OCI-LY1 (cell line): Measurements from ENCODE around the gene USP49.

Experiments used
- H2AFZ ChIP-seq: fragments of 200-600 bp; sonication (generic), shearing (Covaris generic); 2 replicates; pipeline ENCODE4 v1.6.0; 2014; ENCODE audit warnings: antibody characterized with exemption, mild to moderate bottlenecking, low read length
- H3F3A ChIP-seq: fragments of 200-600 bp; sonication (generic), shearing (Covaris generic); 2 replicates; pipeline ENCODE4 v1.6.0; 2014; ENCODE audit warnings: mild to moderate bottlenecking, antibody characterized with exemption, low read length, moderate library complexity; ENCODE audit not compliant: insufficient read depth
- H3K27ac ChIP-seq: fragments of 200-600 bp; sonication (generic); 2 replicates; pipeline ENCODE4 v1.5.1; 2014; ENCODE audit warnings: low read length, mixed run types, mild to moderate bottlenecking, low read depth; ENCODE audit not compliant: poor library complexity, severe bottlenecking
- H3K27me3 ChIP-seq: fragments of 200-600 bp; sonication (generic); 2 replicates; pipeline ENCODE4 v1.6.0; 2014; ENCODE audit warnings: antibody characterized with exemption, mild to moderate bottlenecking, low read length, moderate library complexity; ENCODE audit not compliant: insufficient read depth
- H3K36me3 ChIP-seq: fragments of 200-600 bp; sonication (generic); 2 replicates; pipeline ENCODE4 v1.6.1; 2014; ENCODE audit warnings: mild to moderate bottlenecking, antibody characterized with exemption, low read length, moderate library complexity, mixed read lengths; ENCODE audit not compliant: insufficient read depth
- H3K4me1 ChIP-seq: fragments of 200-600 bp; sonication (generic); 2 replicates; pipeline ENCODE4 v1.5.1; 2014; ENCODE audit warnings: mild to moderate bottlenecking, low read length, moderate library complexity; ENCODE audit not compliant: insufficient read depth, severe bottlenecking
- H3K4me2 ChIP-seq: fragments of 200-600 bp; sonication (generic), shearing (Covaris generic); 2 replicates; pipeline ENCODE4 v1.6.1; 2014; ENCODE audit warnings: low read length
- H3K4me3 ChIP-seq: fragments of 200-600 bp; sonication (generic); 2 replicates; pipeline ENCODE4 v1.5.1; 2014; ENCODE audit warnings: low read length, low read depth, mild to moderate bottlenecking, mixed read lengths; ENCODE audit not compliant: poor library complexity, severe bottlenecking
- H3K79me2 ChIP-seq: fragments of 200-600 bp; shearing (Covaris generic); 2 replicates; pipeline ENCODE4 v1.6.1; 2016; ENCODE audit warnings: mixed run types, low read length, mixed read lengths; ENCODE audit not compliant: insufficient read depth
- H3K9ac ChIP-seq: fragments of 200-600 bp; sonication (generic), shearing (Covaris generic); 2 replicates; pipeline ENCODE4 v1.6.1; 2014; ENCODE audit warnings: mild to moderate bottlenecking, low read length, mixed read lengths
- H3K9me2 ChIP-seq: fragments of 200-600 bp; sonication (generic), shearing (Covaris generic); 2 replicates; pipeline ENCODE4 v1.6.1; 2014; ENCODE audit warnings: low read depth, mild to moderate bottlenecking, low read length, mixed read lengths
- H3K9me3 ChIP-seq: fragments of 200-600 bp; shearing (Covaris generic); 2 replicates; pipeline ENCODE4 v1.6.1; 2014; ENCODE audit warnings: low read length, mixed read lengths
- H4K20me1 ChIP-seq: fragments of 200-600 bp; sonication (generic), shearing (Covaris generic); 2 replicates; pipeline ENCODE4 v1.6.0; 2016; ENCODE audit warnings: mild to moderate bottlenecking, low read length; ENCODE audit not compliant: insufficient read depth
- CTCF ChIP-seq: fragments of 200-600 bp; sonication (generic), shearing (Covaris generic); IDR thresholded peaks from 2 replicates; pipeline ENCODE4 v1.5.1; 2017; ENCODE audit warnings: mild to moderate bottlenecking, antibody characterized with exemption, low read length, moderate library complexity, mixed read lengths
- EZH2 ChIP-seq: fragments of 200-600 bp; sonication (generic), shearing (Covaris generic); IDR thresholded peaks from 2 replicates; pipeline ENCODE4 v1.8.0; 2017; ENCODE audit warnings: borderline replicate concordance, mixed run types, mild to moderate bottlenecking, antibody characterized with exemption, low read length, moderate library complexity, mixed read lengths

Gene USP49

GRCh38 chr6:41927253-41927652, 32.1 kb upstream of the USP49 start:
- no peak overlapping the region for H3K27ac ChIP-seq
- H3F3A ChIP-seq: no peaks in the 10 kb centered on the region
- H4K20me1 ChIP-seq: no peaks in the 10 kb centered on the region
- no peaks in the 10 kb centered on the region for H3K9me2 ChIP-seq
- H3K4me3 ChIP-seq: no peak overlapping the region
- peaks cover 13% of the 10 kb centered on the region for H3K4me1 ChIP-seq
- no peak overlapping the region for H3K9ac ChIP-seq
- H3K36me3 ChIP-seq: peaks cover 77% of the 10 kb centered on the region
- H3K4me2 ChIP-seq: no peak overlapping the region
- TF ChIP-seq EZH2 (no peak), CTCF (no peak)
- no peaks in the 10 kb centered on the region for H3K27me3 ChIP-seq
- H3K9me3 ChIP-seq: no peaks in the 10 kb centered on the region
- peaks cover 33% of the 10 kb centered on the region for H3K79me2 ChIP-seq
- H2AFZ ChIP-seq: no peak overlapping the region

GRCh38 chr6:41922154-41922553, 27.0 kb upstream of the USP49 start:
- no peaks in the 10 kb centered on the region for H4K20me1 ChIP-seq
- peak overlapping the region; percentile 100 for H3K4me2 ChIP-seq
- peaks cover 57% of the 10 kb centered on the region for H3K79me2 ChIP-seq
- H3F3A ChIP-seq: no peaks in the 10 kb centered on the region
- no peaks in the 10 kb centered on the region for H3K27me3 ChIP-seq
- no peaks in the 10 kb centered on the region for H3K9me2 ChIP-seq
- H3K4me1 ChIP-seq: peaks cover 30% of the 10 kb centered on the region
- H3K9ac ChIP-seq: peak overlapping the region; percentile 86
- peak overlapping the region; percentile 86 for H3K4me3 ChIP-seq
- H3K9me3 ChIP-seq: no peaks in the 10 kb centered on the region
- no peak for TF ChIP-seq CTCF
- no peak for TF ChIP-seq EZH2
- no peak overlapping the region for H2AFZ ChIP-seq
- peak overlapping the region; percentile 5 for H3K27ac ChIP-seq
- peaks cover 32% of the 10 kb centered on the region for H3K36me3 ChIP-seq

- Histone ChIP-seq H3F3A (no peaks in the 10 kb centered on the region), H3K4me1 (peaks cover 30% of the 10 kb centered on the region), H3K27me3 (no peaks in the 10 kb centered on the region), H3K9me3 (no peaks in the 10 kb centered on the region), H3K27ac (peak overlapping the region; percentile 5), H3K9ac (peak overlapping the region; percentile 86), H3K4me2 (peak overlapping the region; percentile 100), H3K36me3 (peaks cover 28% of the 10 kb centered on the region), H2AFZ (no peak overlapping the region), H3K4me3 (peak overlapping the region; percentile 86), H4K20me1 (no peaks in the 10 kb centered on the region), H3K9me2 (no peaks in the 10 kb centered on the region), H3K79me2 (peaks cover 57% of the 10 kb centered on the region)
- TF ChIP-seq EZH2 (no peak), CTCF (no peak)
Observed at GRCh38 chr6:41921712-41921998, 26.5 kb upstream of the USP49 start.
